Measurements from ENCODE around the gene SP110. TPM values are rescaled to one million over a fixed set of nuclear protein-coding genes. Genes with fewer than 3 reads are reported as not detected.
"Not testable (repeated sequence)": the region's sequence is repeated elsewhere in the genome, so short reads cannot be mapped to it uniquely, and the experiment has no call there.

SP110 gene
- total and polyA plus RNA-seq, 2 experiments from 2014 or later = 2.3 to 8.2 TPM

DNA sequence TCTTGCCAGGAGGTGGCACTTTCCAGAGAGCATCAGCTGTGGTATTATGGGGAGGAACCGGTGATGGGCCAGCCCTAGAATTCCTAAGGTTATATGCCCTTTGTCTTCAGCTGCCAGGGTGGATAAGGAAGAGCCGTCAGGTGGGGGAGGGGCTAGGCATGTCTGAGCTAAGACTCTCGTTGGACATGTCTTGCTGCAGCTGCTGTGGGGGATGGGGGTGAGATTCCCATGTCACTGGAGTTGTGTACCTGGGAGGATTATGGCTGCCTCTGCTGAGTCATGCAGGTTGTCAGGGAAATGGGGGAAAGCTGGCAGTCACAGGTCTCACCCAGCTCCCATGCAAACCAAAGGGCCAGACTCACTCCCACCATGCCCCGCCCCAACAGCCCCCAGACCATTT is 45.2 kb upstream of the SP110 start:
- not testable (repeated sequence) for H3F3A ChIP-seq (replicated peaks; ENCODE audit: low read depth); H3K27me3 ChIP-seq (ENCODE audit: insufficient read depth); H3K4me2 ChIP-seq; H4K20me1 ChIP-seq (replicated peaks; ENCODE audit: insufficient read depth); ATAC-seq; H3K9me2 ChIP-seq (ENCODE audit: insufficient read depth); H3K36me3 ChIP-seq (ENCODE audit: insufficient read depth); H3K27ac ChIP-seq (ENCODE audit: low read depth); H3K4me1 Mint-ChIP-seq; H3K9me3 Mint-ChIP-seq; H3K4me1 ChIP-seq (ENCODE audit: insufficient read depth); H3K36me3 Mint-ChIP-seq (ENCODE audit: low read depth); H3K79me2 ChIP-seq (replicated peaks; ENCODE audit: insufficient read depth); H3K27me3 Mint-ChIP-seq (ENCODE audit: insufficient read depth, low read depth, poor library complexity); H3K4me3 ChIP-seq; H3K4me3 Mint-ChIP-seq
- DNase-seq (ENCODE audit: low spot score) = peak; percentile 33
- H2AFZ ChIP-seq = peak overlapping the region; percentile 66; the same call in 1 of the 2 replicates
- H3K27ac Mint-ChIP-seq = peak overlapping the region; percentile 88

DNA sequence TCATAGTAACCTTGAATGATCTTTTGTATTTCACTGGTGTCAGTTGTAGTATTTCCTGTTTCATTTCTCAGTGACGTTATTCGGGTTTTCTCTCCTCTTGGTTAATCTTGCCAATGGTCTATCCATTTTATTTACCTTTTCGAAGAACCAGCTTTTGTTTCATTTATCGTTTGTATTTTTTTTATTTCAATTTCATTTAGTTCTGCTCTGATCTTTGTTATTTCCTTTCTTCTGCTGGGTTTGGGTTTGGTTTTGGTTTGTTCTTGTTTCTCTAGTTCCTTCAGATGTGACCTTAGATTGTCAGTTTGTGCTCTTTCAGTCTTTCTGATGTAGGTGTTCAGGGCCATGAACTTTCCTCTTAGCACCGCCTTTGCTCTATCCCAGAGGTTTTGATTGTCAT is 42.5 kb upstream of the SP110 start:
- ATAC-seq = no peak
- Histone ChIP-seq H3K79me2 (replicated peaks; ENCODE audit: insufficient read depth) (no peaks in the 10 kb centered on the region), H2AFZ (no peak overlapping the region), H3K4me2 (no peak overlapping the region), H3K27ac (ENCODE audit: low read depth) (no peak overlapping the region), H4K20me1 (replicated peaks; ENCODE audit: insufficient read depth) (no peaks in the 10 kb centered on the region), H3K4me1 (ENCODE audit: insufficient read depth) (no peaks in the 10 kb centered on the region), H3K27me3 (ENCODE audit: insufficient read depth) (no peaks in the 10 kb centered on the region), H3K9me2 (ENCODE audit: insufficient read depth) (peaks cover 6% of the 10 kb centered on the region; the same call in 1 of the 2 replicates), H3K36me3 (ENCODE audit: insufficient read depth) (no peaks in the 10 kb centered on the region), H3F3A (replicated peaks; ENCODE audit: low read depth) (no peaks in the 10 kb centered on the region), H3K4me3 (no peak overlapping the region)
- Mint-ChIP-seq H3K9me3 (no peaks in the 10 kb centered on the region), H3K27me3 (ENCODE audit: insufficient read depth, low read depth, poor library complexity) (no peaks in the 10 kb centered on the region), H3K36me3 (ENCODE audit: low read depth) (no peaks in the 10 kb centered on the region), H3K4me3 (no peak overlapping the region), H3K27ac (no peak overlapping the region), H3K4me1 (peaks cover 5% of the 10 kb centered on the region; the same call in 2 of the 3 replicates)
- TF ChIP-seq, protein P1, sequence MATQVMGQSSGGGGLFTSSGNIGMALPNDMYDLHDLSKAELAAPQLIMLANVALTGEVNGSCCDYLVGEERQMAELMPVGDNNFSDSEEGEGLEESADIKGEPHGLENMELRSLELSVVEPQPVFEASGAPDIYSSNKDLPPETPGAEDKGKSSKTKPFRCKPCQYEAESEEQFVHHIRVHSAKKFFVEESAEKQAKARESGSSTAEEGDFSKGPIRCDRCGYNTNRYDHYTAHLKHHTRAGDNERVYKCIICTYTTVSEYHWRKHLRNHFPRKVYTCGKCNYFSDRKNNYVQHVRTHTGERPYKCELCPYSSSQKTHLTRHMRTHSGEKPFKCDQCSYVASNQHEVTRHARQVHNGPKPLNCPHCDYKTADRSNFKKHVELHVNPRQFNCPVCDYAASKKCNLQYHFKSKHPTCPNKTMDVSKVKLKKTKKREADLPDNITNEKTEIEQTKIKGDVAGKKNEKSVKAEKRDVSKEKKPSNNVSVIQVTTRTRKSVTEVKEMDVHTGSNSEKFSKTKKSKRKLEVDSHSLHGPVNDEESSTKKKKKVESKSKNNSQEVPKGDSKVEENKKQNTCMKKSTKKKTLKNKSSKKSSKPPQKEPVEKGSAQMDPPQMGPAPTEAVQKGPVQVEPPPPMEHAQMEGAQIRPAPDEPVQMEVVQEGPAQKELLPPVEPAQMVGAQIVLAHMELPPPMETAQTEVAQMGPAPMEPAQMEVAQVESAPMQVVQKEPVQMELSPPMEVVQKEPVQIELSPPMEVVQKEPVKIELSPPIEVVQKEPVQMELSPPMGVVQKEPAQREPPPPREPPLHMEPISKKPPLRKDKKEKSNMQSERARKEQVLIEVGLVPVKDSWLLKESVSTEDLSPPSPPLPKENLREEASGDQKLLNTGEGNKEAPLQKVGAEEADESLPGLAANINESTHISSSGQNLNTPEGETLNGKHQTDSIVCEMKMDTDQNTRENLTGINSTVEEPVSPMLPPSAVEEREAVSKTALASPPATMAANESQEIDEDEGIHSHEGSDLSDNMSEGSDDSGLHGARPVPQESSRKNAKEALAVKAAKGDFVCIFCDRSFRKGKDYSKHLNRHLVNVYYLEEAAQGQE (IDR thresholded peaks at IDR 0.05; ENCODE audit: unreplicated experiment) = no peak
- no peak for TF ChIP-seq POLR2AphosphoS5 (IDR thresholded peaks at IDR 0.05; ENCODE audit: low read depth)
- TF ChIP-seq ZNF114 (CRISPR knock-in tag; IDR thresholded peaks at IDR 0.05) = no peak
- TF ChIP-seq EZH2phosphoT487 (IDR thresholded peaks at IDR 0.05; ENCODE audit: unreplicated experiment) = no peak
- TF ChIP-seq, protein P2, sequence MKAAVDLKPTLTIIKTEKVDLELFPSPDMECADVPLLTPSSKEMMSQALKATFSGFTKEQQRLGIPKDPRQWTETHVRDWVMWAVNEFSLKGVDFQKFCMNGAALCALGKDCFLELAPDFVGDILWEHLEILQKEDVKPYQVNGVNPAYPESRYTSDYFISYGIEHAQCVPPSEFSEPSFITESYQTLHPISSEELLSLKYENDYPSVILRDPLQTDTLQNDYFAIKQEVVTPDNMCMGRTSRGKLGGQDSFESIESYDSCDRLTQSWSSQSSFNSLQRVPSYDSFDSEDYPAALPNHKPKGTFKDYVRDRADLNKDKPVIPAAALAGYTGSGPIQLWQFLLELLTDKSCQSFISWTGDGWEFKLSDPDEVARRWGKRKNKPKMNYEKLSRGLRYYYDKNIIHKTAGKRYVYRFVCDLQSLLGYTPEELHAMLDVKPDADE (IDR thresholded peaks at IDR 0.05) = no peak
- no peak for TF ChIP-seq ZNF331 (CRISPR knock-in tag; IDR thresholded peaks at IDR 0.05; ENCODE audit: low read depth)
- DNase-seq (ENCODE audit: low spot score) = no peak

DNA sequence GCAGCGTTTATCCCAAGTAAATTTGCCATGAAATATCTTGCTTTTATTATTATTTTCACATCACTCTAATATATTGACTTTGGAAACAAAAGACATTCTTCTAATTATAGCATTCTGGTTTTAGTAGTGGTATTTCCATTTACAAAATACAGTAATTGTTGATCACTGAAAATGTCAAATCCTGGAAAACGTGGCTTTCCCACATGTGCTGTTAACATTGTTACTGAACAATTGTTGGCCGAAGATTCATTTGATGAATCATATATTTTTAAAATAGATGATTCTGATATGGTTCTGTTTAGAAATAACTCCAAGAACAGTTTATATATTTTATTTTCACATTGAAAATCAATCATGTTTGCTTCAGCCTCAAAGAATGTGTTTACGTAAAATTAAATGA is 38.7 kb upstream of the SP110 start:
- H3K27ac Mint-ChIP-seq = no peak overlapping the region
- no peaks in the 10 kb centered on the region for H3K27me3 Mint-ChIP-seq (ENCODE audit: insufficient read depth, low read depth, poor library complexity)
- H3K4me3 Mint-ChIP-seq = no peak overlapping the region
- Histone ChIP-seq H3K27me3 (ENCODE audit: insufficient read depth) (no peaks in the 10 kb centered on the region), H3K9me2 (ENCODE audit: insufficient read depth) (no peaks in the 10 kb centered on the region), H4K20me1 (replicated peaks; ENCODE audit: insufficient read depth) (no peaks in the 10 kb centered on the region), H3K4me2 (no peak overlapping the region), H3F3A (replicated peaks; ENCODE audit: low read depth) (no peaks in the 10 kb centered on the region), H3K36me3 (ENCODE audit: insufficient read depth) (no peaks in the 10 kb centered on the region), H3K4me3 (no peak overlapping the region), H3K79me2 (replicated peaks; ENCODE audit: insufficient read depth) (no peaks in the 10 kb centered on the region), H2AFZ (no peak overlapping the region), H3K27ac (ENCODE audit: low read depth) (no peak overlapping the region), H3K4me1 (ENCODE audit: insufficient read depth) (no peaks in the 10 kb centered on the region)
- no peak for DNase-seq (ENCODE audit: low spot score)
- no peaks in the 10 kb centered on the region; the same call in 2 of the 3 replicates for H3K4me1 Mint-ChIP-seq
- no peak for ATAC-seq
- H3K9me3 Mint-ChIP-seq = no peaks in the 10 kb centered on the region
- no peaks in the 10 kb centered on the region for H3K36me3 Mint-ChIP-seq (ENCODE audit: low read depth)
- TF ChIP-seq CREB1 (CRISPR knock-in tag; IDR thresholded peaks at IDR 0.05; ENCODE audit: low read depth) (no peak), NANOG (IDR thresholded peaks at IDR 0.05; ENCODE audit: borderline replicate concordance) (no peak), STAT1 (IDR thresholded peaks at IDR 0.05; ENCODE audit: unreplicated experiment) (no peak), ZNF114 (CRISPR knock-in tag; IDR thresholded peaks at IDR 0.05) (no peak), EZH2 (IDR thresholded peaks at IDR 0.05; ENCODE audit: low read depth, unreplicated experiment) (no peak)
- TF ChIP-seq, protein P1 (IDR thresholded peaks at IDR 0.05; ENCODE audit: unreplicated experiment) = no peak
- TF ChIP-seq, protein P2 (IDR thresholded peaks at IDR 0.05) = no peak

Data from GM23338 (cell line).